Transverse colon (tissue), 4 donors: Measurements from ENCODE around the gene EFNA5. TPM values are rescaled to one million over a fixed set of nuclear protein-coding genes. Genes with fewer than 3 reads are reported as not detected.

Experiments used
- DNase-seq: peaks from one replicate; pipeline ENCODE4 v3.0.0-alpha.2; 2019
- H3K27ac ChIP-seq, 4 donors: fragments of 200-600 bp; sonication (generic); 2 replicates each; pipeline ENCODE4 v1.5.1; 2016 to 2018; ENCODE audit warnings: inconsistent platforms in 4 of 4
- H3K27me3 ChIP-seq: fragments of 200-600 bp; sonication (generic); 2 replicates; pipeline ENCODE4 v1.5.1; 2017; ENCODE audit warnings: inconsistent platforms
- H3K36me3 ChIP-seq, 4 donors: fragments of 200-600 bp; sonication (generic); 2 replicates each; pipeline ENCODE4 v1.5.1; 2017 to 2019; ENCODE audit warnings: inconsistent platforms in 4 of 4
- H3K4me1 ChIP-seq, 4 donors: fragments of 200-600 bp; sonication (generic); 2 replicates each; pipeline ENCODE4 v1.5.1; 2017 to 2020; ENCODE audit warnings: inconsistent platforms in 4 of 4
- H3K4me3 ChIP-seq, 4 donors: fragments of 200-600 bp; sonication (generic); 1 replicate in 1 of 4; 2 replicates in 3 of 4; pipeline versions ENCODE4 v1.5.1 to v1.6.1; 2017 to 2019; ENCODE audit warnings: inconsistent platforms in 4 of 4
- H3K9me3 ChIP-seq, 2 donors: fragments of 200-600 bp; sonication (generic); 2 replicates each; pipeline ENCODE4 v1.5.1; 2017 to 2019; ENCODE audit warnings: inconsistent platforms in 2 of 2
- CTCF ChIP-seq, 5 experiments: fragments of 200-600 bp in 3 of 5; fragments of 450-650 bp in 2 of 5; sonication (generic) in 3 of 5; IDR thresholded peaks; 1 replicate in 2 of 5; 2 replicates in 3 of 5; pipeline ENCODE4 v1.5.1; 2016 to 2017; ENCODE audit warnings: antibody characterized with exemption in 5 of 5, inconsistent platforms in 3 of 5, mild to moderate bottlenecking in 2 of 5, moderate library complexity in 1 of 5
- EP300 ChIP-seq: sonication (generic); formaldehyde crosslinking; IDR thresholded peaks from one replicate; pipeline ENCODE4 v1.6.1; 2017; ENCODE audit warnings: antibody characterized with exemption, low read depth
- POLR2A ChIP-seq: fragments of 450-650 bp; IDR thresholded peaks from one replicate; pipeline ENCODE4 v1.6.1; 2016; ENCODE audit warnings: antibody characterized with exemption, mild to moderate bottlenecking, moderate library complexity
- POLR2AphosphoS5 ChIP-seq, 3 donors: sonication (generic); formaldehyde crosslinking; IDR thresholded peaks; one replicate each; pipeline ENCODE4 v1.6.1; 2016; ENCODE audit warnings: antibody characterized with exemption in 3 of 3
- WGBS, 2 donors: methylation state at CpG; one replicate each; pipeline ENCODE4 v1.1.5; 2018; ENCODE audit warnings: low coverage in 1 of 2; 5-methylcytosine and 5-hydroxymethylcytosine counted together
- in situ Hi-C, 4 donors: fragments of 200-750 bp; cut with MboI; loops; one replicate each; pipeline versions ENCODE4 v1.15.0 to v1.15.1; 2017; ENCODE audit warnings: low sequenced_read_pairs in 3 of 4, low pct_ligation_motif_present in 1 of 4, low pct_unique_long_range_greater_than_20kb in 1 of 4
- intact Hi-C: fragments of 100-400 bp; cut with DNase I; formaldehyde crosslinking; loops from one replicate; pipeline ENCODE4 v1.15.1; 2023; ENCODE audit warnings: low total_unique reads
- total RNA-seq, 4 donors: library from RNA; depleted of rRNA; stranded (reverse); fragments of >200 nt; gene quantifications; one replicate each; pipeline ENCODE4 v1.1.0, GENCODE V29; 2016

The EFNA5 gene
- total RNA-seq, 4 donors from 2014 or later = 1.5 to 18.2 (median 12.1) TPM

- H3K27me3 ChIP-seq = no peaks in the 10 kb centered on the region
- no peak overlapping the region for H3K4me3 ChIP-seq
- WGBS, 2 donors = 66% methylated on average over 5 to 7 of the region's 7 CpGs
- no peak overlapping the region for H3K27ac ChIP-seq
- in situ Hi-C loops = no loop called here
- TF ChIP-seq EP300 (no peak), CTCF (IDR thresholded peaks at IDR 0.05) (no peak), POLR2AphosphoS5 (IDR thresholded peaks at IDR 0.05) (no peak), POLR2A (no peak)
- no peaks in the 10 kb centered on the region for H3K4me1 ChIP-seq
- no peaks in the 10 kb centered on the region for H3K9me3 ChIP-seq
- H3K36me3 ChIP-seq = no peaks in the 10 kb centered on the region
- no peak for DNase-seq
- intact Hi-C loops = no loop called here
Observed at GRCh38 chr5:107553117-107553555, 117.6 kb downstream of the EFNA5 start.

GRCh38 chr5:107551088-107551487 is 119.6 kb downstream of the EFNA5 start:
- no peak for DNase-seq
- intact Hi-C loops = no loop called here
- in situ Hi-C loops = no loop called here
- 83% methylated on average over 3 of the region's 3 CpGs for WGBS, 2 donors
- Histone ChIP-seq H3K9me3 (no peaks in the 10 kb centered on the region), H3K36me3 (no peaks in the 10 kb centered on the region), H3K27ac (no peak overlapping the region), H3K4me3 (no peak overlapping the region), H3K4me1 (no peaks in the 10 kb centered on the region), H3K27me3 (no peaks in the 10 kb centered on the region)
- TF ChIP-seq POLR2AphosphoS5 (IDR thresholded peaks at IDR 0.05) (no peak), POLR2A (no peak), CTCF (IDR thresholded peaks at IDR 0.05) (no peak), EP300 (no peak)

- intact Hi-C loops = no loop called here
- no peak for TF ChIP-seq POLR2A
- TF ChIP-seq CTCF (IDR thresholded peaks at IDR 0.05) = no peak
- in situ Hi-C loops = no loop called here
- DNase-seq = no peak
- Histone ChIP-seq H3K4me1 (no peaks in the 10 kb centered on the region), H3K27ac (no peak overlapping the region), H3K4me3 (no peak overlapping the region), H3K27me3 (no peaks in the 10 kb centered on the region), H3K36me3 (no peaks in the 10 kb centered on the region), H3K9me3 (no peaks in the 10 kb centered on the region)
- WGBS, 2 donors = 70 to 80% methylated on average over 1 to 2 of the region's 2 CpGs
Observed at GRCh38 chr5:107549567-107549966, 121.2 kb downstream of the EFNA5 start.

- intact Hi-C loops (no loop called here), in situ Hi-C loops (no loop called here)
- no peaks in the 10 kb centered on the region for H3K27me3 ChIP-seq
- no peaks in the 10 kb centered on the region for H3K4me1 ChIP-seq
- H3K36me3 ChIP-seq = no peaks in the 10 kb centered on the region
- TF ChIP-seq POLR2A (no peak), POLR2AphosphoS5 (IDR thresholded peaks at IDR 0.05) (no peak), CTCF (IDR thresholded peaks at IDR 0.05) (no peak), EP300 (no peak)
- no peak overlapping the region for H3K27ac ChIP-seq
- no peak overlapping the region for H3K4me3 ChIP-seq
- no peaks in the 10 kb centered on the region for H3K9me3 ChIP-seq
- DNase-seq = no peak
- 83 to 88% methylated on average over 3 to 4 of the region's 4 CpGs for WGBS, 2 donors
Observed at GRCh38 chr5:107548477-107548876, 122.3 kb downstream of the EFNA5 start.
